Neural cell (in vitro differentiated cells): ENCODE data around the gene FHIT. TPM values are rescaled to one million over a fixed set of nuclear protein-coding genes. Genes with fewer than 3 reads are reported as not detected.

Experiments
- H2AFZ ChIP-seq: fragments of 200-600, 300-800 bp; sonication (generic), shearing (Covaris generic); 2 replicates; pipeline ENCODE4 v1.6.0; 2014; ENCODE audit warnings: low read depth, mild to moderate bottlenecking, antibody characterized with exemption, low read length, moderate library complexity
- H3F3A ChIP-seq: fragments of 200-600 bp; shearing (Covaris generic); 2 replicates; pipeline ENCODE4 v1.6.1; 2016; ENCODE audit warnings: mild to moderate bottlenecking, moderate library complexity, mixed read lengths, antibody characterized with exemption, low read length; ENCODE audit not compliant: insufficient read depth, poor library complexity, severe bottlenecking
- H3K27ac ChIP-seq: fragments of 200-600, 300-800 bp; sonication (generic), shearing (Covaris generic); 2 replicates; pipeline ENCODE4 v1.5.1; 2014; ENCODE audit warnings: mild to moderate bottlenecking, low read length, moderate library complexity
- H3K27me3 ChIP-seq: fragments of 300-800, 200-600 bp; sonication (generic), shearing (Covaris generic); 2 replicates; pipeline ENCODE4 v1.6.0; 2014; ENCODE audit warnings: mild to moderate bottlenecking, low read depth, low read length, moderate library complexity; ENCODE audit not compliant: insufficient read depth
- H3K36me3 ChIP-seq: fragments of 300-800, 200-600 bp; sonication (generic), shearing (Covaris generic); 2 replicates; pipeline ENCODE4 v1.5.1; 2014; ENCODE audit warnings: mild to moderate bottlenecking, antibody characterized with exemption, low read length, moderate library complexity; ENCODE audit not compliant: insufficient read depth
- H3K4me2 ChIP-seq: fragments of 300-800, 200-600 bp; sonication (generic), shearing (Covaris generic); 2 replicates; pipeline ENCODE4 v1.6.0; 2014; ENCODE audit warnings: mild to moderate bottlenecking, low read length
- H3K4me3 ChIP-seq: fragments of 300-800, 200-600 bp; sonication (generic), shearing (Covaris generic); 2 replicates; pipeline ENCODE4 v1.5.1; 2014; ENCODE audit warnings: mild to moderate bottlenecking, low read length, moderate library complexity
- H3K79me2 ChIP-seq: fragments of 200-600 bp; shearing (Covaris generic); replicated peaks from 2 replicates; pipeline ENCODE4 v1.6.0; 2014; ENCODE audit warnings: mild to moderate bottlenecking, low read length, moderate library complexity; ENCODE audit not compliant: insufficient read depth
- H3K9ac ChIP-seq: fragments of 300-800, 200-600 bp; sonication (generic), shearing (Covaris generic); 2 replicates; pipeline ENCODE4 v1.6.1; 2016; ENCODE audit warnings: mild to moderate bottlenecking, low read length, mixed read lengths
- H3K9me2 ChIP-seq: fragments of 200-600 bp; shearing (Covaris generic); 2 replicates; pipeline ENCODE4 v1.6.1; 2016; ENCODE audit warnings: mild to moderate bottlenecking, low read length, mixed read lengths; ENCODE audit not compliant: insufficient read depth
- H3K9me3 ChIP-seq: fragments of 200-600, 300-800 bp; sonication (generic), shearing (Covaris generic); 2 replicates; pipeline ENCODE4 v1.6.1; 2016; ENCODE audit warnings: mild to moderate bottlenecking, mixed run types, low read length, moderate library complexity, mixed read lengths
- H4K20me1 ChIP-seq: fragments of 200-600 bp; shearing (Covaris generic); 2 replicates; pipeline ENCODE4 v1.6.1; 2016; ENCODE audit warnings: mild to moderate bottlenecking, mixed run types; ENCODE audit not compliant: insufficient read depth
- CTCF ChIP-seq: fragments of 450-650 bp; IDR thresholded peaks from 2 replicates; pipeline ENCODE4 v1.5.1; 2014; ENCODE audit warnings: antibody characterized with exemption, mild to moderate bottlenecking, moderate library complexity; ENCODE audit not compliant: poor library complexity, severe bottlenecking
- EP300 ChIP-seq: fragments of 450-650 bp; conservative IDR thresholded peaks from 2 replicates; pipeline ENCODE4 v1.6.1; 2014; ENCODE audit warnings: antibody characterized with exemption, mild to moderate bottlenecking, moderate library complexity; ENCODE audit not compliant: poor library complexity, severe bottlenecking
- EZH2 ChIP-seq: fragments of 200-600, 300-800 bp; shearing (Covaris generic), sonication (generic); IDR thresholded peaks from 2 replicates; pipeline ENCODE4 v1.6.1; 2014; ENCODE audit warnings: antibody characterized with exemption, low read length, borderline replicate concordance, mild to moderate bottlenecking; ENCODE audit not compliant: insufficient read depth, poor library complexity, severe bottlenecking
- MXI1 ChIP-seq: fragments of 450-650 bp; conservative IDR thresholded peaks from 2 replicates; pipeline ENCODE4 v1.6.1; 2014; ENCODE audit warnings: antibody characterized with exemption, mild to moderate bottlenecking; ENCODE audit not compliant: poor library complexity, severe bottlenecking
- POLR2AphosphoS5 ChIP-seq: IDR thresholded peaks from 2 replicates; pipeline ENCODE4 v1.6.1; 2012
- RAD21 ChIP-seq: fragments of 450-650 bp; conservative IDR thresholded peaks from 2 replicates; pipeline ENCODE4 v1.6.1; 2014; ENCODE audit warnings: antibody characterized with exemption, mild to moderate bottlenecking, moderate library complexity
- REST ChIP-seq: IDR thresholded peaks from 2 replicates; pipeline ENCODE4 v1.6.1; 2012; ENCODE audit warnings: borderline replicate concordance
- SMC3 ChIP-seq: fragments of 450-650 bp; conservative IDR thresholded peaks from 2 replicates; pipeline ENCODE4 v1.6.1; 2014; ENCODE audit warnings: antibody characterized with exemption, mild to moderate bottlenecking, moderate library complexity; ENCODE audit not compliant: poor library complexity
- TAF1 ChIP-seq: IDR thresholded peaks from 2 replicates; pipeline ENCODE4 v1.6.1; 2012; ENCODE audit warnings: low read depth
- polyA plus RNA-seq: library from polyadenylated mRNA; depleted of rRNA; stranded (reverse); fragments of >200 nt; gene quantifications from 2 replicates; pipeline ENCODE4 v1.2.3, GENCODE V29; 2014

The FHIT gene
- polyA plus RNA-seq, 1 donor from 2014 or later: not detected

- TF ChIP-seq RAD21 (no peak), POLR2AphosphoS5 (no peak), SMC3 (no peak), EZH2 (no peak), MXI1 (no peak), EP300 (no peak), TAF1 (no peak), REST (no peak), CTCF (no peak)
- no peaks in the 10 kb centered on the region for H3F3A ChIP-seq
- no peak overlapping the region for H3K27ac ChIP-seq
- H3K27me3 ChIP-seq: no peaks in the 10 kb centered on the region
- H2AFZ ChIP-seq: no peak overlapping the region
- H3K4me2 ChIP-seq: no peak overlapping the region
- H3K36me3 ChIP-seq: no peaks in the 10 kb centered on the region
- no peak overlapping the region for H3K4me3 ChIP-seq
- H3K79me2 ChIP-seq: no peaks in the 10 kb centered on the region
- H3K9me2 ChIP-seq: no peaks in the 10 kb centered on the region
- H3K9me3 ChIP-seq: no peaks in the 10 kb centered on the region
- H4K20me1 ChIP-seq: no peaks in the 10 kb centered on the region
- no peak overlapping the region for H3K9ac ChIP-seq
Measured at GRCh38 chr3:60126511-60127304, 1124.5 kb downstream of the FHIT start.

GRCh38 chr3:60125686-60126085 lies 1125.6 kb downstream of the FHIT start:
- Histone ChIP-seq H3K27ac (no peak overlapping the region), H3K4me3 (no peak overlapping the region), H3F3A (no peaks in the 10 kb centered on the region), H3K9me2 (no peaks in the 10 kb centered on the region), H3K36me3 (no peaks in the 10 kb centered on the region), H3K4me2 (no peak overlapping the region), H3K9me3 (no peaks in the 10 kb centered on the region), H3K27me3 (no peaks in the 10 kb centered on the region), H3K79me2 (no peaks in the 10 kb centered on the region), H3K9ac (no peak overlapping the region), H4K20me1 (no peaks in the 10 kb centered on the region), H2AFZ (no peak overlapping the region)
- TF ChIP-seq MXI1 (no peak), SMC3 (no peak), REST (no peak), EZH2 (no peak), EP300 (no peak), CTCF (no peak), RAD21 (no peak)
